ENCODE data around the gene LONRF2.
"Not testable (repeated sequence)": the region's sequence is repeated elsewhere in the genome, so short reads cannot be mapped to it uniquely, and the experiment has no call there.

The LONRF2 gene

DNA sequence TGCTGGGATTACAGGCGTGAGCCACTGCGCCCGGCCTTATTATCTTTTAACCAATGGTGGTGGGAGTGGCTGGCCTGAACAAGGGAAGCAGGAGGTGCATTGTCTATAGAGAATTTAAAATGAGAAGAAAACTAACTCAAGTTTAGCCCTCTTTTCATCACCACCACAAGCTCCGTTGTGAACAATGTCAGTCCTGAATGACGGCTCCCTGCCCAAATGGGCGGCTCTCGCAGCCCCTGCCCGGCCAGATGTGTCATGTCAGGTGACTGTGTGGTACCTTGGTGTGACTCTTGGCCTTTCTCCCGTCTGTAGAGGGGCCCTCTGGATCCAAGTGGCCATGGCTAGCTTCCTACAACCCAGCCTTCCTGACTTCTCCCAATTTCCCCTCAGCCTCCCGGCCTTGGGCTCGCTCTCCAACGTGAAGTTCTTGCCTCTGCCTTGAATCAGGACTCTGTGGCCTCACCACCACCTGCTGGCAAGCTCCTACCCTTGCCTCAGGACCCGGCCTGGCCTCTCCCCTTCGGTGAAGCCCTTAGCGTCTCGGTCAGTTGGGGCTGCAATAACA lies 67.6 kb downstream of the LONRF2 start:
- no peak for DNase-seq (ENCODE audit: low read depth in 3 of 3)

DNA sequence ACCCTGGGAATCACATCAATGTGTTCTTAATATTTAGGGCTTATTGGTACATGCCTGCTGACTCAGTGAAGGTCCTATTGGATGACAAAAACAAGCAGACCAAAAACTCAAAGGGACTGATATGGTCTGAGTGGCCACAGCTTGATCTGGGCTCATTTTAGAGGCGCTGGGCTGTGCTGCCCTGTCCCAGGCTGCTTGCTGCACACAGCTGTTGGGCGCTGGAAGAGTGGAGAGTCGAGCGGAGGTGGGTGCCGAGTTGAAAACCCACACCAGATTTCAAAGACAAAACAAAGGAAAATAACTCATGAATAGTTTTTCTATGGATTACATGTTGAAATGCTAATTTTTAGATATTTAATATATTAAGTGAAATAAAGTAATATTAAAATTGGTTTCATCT lies 68.5 kb downstream of the LONRF2 start:
- no peak for DNase-seq (ENCODE audit: low read depth in 3 of 3)

DNA sequence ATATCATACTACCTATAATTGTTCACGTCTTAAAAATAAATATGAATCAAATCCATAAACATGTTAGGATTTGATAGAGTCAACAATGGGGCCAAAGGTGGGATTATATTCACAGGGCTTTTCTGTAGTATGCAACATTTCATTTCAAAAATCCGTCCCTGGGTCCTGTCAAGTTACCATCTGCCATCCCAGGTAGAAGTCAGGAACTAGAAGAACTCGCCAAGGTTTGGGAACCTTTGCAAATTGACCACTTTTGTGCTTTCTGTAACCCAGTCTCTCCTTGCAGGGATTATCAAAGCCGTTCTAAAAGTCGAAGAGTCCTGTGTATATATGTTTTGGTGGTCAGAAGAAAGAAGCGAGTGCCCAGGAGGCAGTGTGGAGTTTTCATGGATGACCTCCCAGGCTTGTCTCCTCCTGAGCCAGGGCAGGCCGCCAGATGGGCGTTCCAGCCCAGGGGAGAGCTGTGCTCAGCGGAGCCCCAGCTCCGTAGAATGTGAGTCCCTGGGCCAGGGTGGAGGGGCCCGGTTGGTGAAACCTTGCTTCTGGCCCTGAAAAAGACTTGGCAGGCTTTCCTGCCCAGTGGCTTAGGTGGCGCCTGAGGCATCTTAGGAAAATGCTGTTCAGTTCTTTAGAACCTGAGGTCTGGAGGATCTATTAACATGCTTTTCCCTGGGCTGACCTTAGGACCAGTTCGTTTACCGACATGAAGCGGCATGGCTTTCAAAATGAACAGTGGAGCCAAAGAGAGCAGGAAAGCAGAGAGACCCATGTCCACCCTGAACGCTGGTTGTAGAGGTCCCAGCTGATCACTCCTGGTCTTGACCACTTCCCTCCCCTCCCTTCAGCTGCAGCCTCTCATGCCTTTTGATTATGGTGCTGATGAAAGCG lies 69.2 kb downstream of the LONRF2 start:
- no peak for DNase-seq (ENCODE audit: low read depth in 3 of 3)

DNA sequence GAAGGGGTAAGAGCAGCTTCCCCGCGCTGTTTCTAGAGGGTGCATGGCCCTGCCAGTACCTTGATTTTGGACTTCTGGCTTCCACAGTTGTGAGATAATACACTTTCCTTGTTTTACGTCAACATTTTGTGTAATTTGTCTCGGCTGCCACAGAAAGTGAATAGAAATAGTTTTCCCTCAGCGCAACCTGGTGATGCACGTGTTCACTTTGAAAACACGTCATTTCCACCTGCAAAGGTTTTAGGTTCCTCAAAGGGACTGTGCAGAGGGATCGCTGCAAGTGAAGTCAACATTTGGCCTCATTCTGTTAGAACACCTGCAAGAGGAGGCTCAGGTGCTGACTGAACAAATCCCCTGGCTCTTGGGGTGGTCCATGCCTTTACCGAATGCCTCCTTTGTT lies 71.7 kb downstream of the LONRF2 start:
- DNase-seq (ENCODE audit: low read depth in 3 of 3): no peak

DNA sequence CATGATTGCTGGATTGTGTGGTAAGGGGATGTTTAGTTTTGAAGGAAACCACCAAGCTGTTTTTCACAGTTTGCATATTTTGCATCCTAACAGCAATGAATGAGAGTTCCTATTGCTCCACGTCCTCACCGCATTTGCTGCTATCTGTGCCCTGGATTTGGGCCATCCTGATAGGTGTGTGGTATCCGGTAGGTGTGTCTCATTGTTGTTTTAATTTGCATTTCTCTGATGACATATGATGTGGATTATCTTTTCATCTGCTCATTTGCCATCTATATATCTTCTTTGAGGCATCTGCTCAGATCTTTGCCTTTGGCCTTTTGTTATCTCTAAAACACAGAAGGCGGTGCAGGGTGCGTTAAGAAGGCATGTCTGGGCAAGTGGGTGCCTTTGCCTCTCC lies 73.3 kb downstream of the LONRF2 start:
- no peak for DNase-seq (ENCODE audit: low read depth in 3 of 3)

DNA sequence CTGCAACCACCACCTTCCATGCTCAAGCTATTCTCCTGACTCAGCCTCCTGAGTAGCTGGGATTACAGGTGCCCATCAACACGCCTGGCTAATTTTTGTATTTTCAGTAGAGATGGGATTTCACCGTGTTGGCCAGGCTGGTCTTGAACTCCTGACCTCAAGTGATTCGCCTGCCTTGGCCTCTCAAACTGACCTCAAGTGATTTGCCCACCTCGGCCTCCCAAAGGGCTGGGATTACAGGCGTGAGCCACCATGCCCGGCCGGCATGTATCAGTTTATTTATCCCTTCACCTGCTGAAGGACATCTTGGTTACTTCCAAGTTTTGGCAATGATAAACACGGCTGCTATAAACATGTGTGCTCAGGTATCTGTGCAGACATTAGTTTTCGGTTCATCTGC lies 73.7 kb downstream of the LONRF2 start:
- not testable (repeated sequence) for DNase-seq (ENCODE audit: low read depth in 3 of 3)

DNA sequence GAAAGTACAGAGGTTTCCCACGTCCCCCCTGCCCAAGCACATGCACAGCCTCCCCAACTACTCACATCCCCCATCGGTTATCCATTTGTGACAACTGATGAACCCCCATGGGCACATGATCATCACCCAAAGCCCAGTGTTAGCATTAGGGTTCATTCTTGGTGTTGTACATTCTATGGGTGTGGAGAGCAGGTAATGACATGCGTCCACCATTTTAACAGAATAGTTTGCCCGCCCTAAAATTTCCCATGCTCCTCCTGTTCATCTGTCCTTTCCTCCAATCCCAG lies 74.3 kb downstream of the LONRF2 start:
- no peak for DNase-seq (ENCODE audit: low read depth in 3 of 3)

DNA sequence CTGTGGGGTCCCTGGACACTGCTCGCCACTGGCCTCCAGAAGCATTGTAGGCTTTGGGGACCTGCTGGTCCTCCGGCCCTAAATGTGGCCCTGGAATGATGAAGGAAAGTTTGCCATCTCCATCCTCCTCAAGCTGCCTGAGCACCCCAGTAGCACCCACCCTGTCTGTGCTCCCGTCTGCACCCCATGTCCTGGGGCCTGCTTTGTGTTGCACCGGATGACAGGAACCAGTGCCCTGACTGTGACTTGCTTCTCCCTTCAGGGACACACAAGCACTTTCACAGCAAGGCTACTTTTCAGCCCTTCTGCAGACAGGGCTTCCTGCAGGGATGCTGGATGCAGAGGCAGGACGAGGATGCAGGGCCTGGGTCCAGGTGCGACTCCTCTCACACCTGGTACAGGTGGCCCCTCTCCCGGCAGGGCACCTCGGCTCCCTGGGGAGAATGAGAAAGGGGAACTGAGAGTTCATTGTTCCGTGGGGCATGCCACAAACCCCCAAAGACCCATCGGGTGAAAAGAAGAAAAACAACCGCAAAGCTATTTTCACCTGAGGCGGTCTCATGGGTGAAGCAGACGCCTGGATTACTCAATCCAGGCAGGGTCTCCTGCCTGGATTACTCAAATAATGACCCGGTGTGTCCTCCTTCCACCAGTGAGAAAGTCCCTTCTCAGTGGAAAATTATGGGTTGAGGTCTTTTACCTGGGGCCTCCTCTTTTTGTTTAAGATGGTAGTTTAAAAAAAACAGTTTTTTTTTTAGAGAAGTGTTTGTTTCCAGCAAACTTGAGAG lies 74.9 kb downstream of the LONRF2 start:
- DNase-seq (ENCODE audit: low read depth in 3 of 3): no peak

DNA sequence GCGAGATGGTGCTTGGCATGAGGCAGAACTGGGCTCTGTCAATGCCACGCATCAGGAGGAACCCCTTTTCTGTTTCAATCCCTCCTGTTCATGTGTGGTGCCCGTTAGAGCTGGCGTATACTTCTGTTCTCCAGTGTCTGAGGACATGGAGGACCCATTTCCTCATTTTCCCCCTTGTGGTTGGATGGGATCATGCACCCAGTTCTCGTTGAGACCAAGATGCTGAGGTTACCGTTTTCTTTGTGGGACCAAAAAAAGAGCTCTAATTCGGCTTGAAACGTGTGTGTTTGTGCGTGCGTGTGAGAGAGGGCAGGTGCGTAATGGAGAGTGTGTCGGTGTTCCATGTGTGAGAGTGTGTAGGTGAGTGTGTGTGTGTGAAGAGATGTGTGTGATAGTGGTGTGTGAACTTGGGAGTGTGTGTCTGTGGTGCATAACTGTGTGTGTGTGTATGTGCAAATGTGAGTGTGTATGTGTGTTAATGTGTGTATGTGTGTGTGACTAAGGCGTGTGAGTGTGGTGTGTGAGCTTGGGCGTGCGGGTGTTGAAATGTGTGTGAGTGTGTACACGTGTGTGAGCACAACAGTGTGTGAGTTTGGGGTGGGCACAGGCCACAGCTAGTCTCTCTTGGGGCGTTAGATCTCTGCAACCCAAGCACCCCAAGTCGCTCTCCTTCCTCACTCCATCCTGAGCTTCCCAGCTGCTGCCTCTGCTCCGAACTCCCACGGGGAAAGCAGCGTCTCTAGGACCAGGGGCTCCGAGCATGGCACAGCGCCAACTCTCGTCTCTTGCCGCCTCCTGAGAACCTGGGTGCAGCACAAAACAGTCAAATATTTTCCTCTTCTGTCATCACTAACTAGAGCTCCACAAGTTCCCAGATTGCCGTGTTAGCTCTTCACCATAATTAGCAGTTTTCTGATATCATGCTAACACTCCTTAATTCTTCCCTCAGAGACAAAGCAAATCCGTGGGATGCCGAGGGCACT lies 75.8 kb downstream of the LONRF2 start:
- DNase-seq (ENCODE audit: low read depth in 3 of 3): no peak

DNA sequence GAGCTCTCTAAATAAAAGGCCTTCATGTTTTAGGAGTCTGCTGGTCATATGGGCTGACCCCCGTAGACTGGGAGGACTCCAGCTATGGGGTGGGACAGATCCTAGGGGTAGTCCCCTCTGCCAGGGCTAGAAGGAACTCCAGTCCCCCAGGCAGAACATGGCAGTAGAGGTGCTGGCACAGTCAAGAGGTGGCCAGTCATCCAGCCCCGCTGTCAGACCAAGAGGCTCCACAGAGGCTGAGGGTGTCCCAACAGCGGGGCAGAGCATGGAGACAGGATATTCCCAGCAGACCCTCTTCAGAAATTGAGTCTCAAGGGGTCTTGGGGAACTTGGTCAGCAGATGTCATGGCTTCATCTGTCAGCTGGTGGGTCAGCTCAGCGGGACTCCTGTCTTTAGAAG lies 76.6 kb downstream of the LONRF2 start:
- DNase-seq (ENCODE audit: low read depth in 3 of 3): no peak

DNA sequence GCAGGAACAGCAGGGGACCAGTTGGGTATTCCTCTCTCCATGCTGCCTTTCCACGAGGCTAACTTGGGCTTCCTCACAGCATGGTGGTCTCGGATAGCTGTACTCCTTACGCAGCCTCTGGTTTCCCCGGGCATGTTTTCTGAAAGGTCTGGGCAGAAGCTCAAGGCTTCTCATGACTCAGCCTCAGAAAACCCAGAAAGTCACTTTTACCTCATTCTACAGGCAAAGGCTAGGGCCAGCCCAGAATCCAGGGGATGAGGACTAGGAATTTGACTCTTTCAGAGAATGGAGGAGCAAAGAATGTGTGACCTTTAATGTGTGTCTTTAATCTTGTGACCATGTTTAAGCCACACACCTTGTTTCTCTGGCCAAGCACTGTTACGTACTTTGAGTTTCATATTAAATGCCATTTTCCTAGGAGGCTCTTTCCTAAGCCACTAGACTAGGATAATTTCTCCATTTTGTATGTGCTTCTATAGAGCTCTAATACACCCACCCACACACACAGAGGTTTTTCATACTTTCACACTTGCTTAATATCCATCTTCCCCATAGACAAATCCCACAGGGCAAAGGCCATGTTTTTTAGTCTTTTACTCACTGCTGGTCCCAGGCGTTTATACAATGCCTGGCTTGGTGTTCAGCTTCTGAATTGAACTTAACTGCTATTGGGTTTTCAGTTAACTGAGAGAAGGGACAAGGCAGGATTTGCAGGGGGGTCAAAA lies 77.3 kb downstream of the LONRF2 start:
- DNase-seq (ENCODE audit: low read depth in 3 of 3): no peak

DNA sequence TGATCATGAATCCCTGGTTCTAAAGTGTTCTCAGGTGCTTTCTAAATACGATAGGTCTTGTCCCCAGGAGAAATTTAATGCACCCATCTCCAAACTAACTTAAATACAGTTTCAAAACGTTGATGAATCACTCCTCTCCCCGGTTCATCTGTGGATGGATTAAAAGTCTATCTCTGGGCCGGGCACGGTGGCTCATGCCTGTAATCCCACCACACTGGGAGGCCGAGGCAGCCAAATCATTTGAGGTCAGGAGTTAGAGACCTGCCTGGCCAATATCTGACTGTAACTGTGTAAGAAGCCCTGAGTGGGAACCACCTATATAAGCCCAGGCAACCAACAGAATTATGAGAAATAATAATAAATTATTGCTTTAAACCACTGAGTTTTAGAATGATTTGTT lies 78.7 kb downstream of the LONRF2 start:
- no peak for DNase-seq (ENCODE audit: low read depth in 3 of 3)

DNA sequence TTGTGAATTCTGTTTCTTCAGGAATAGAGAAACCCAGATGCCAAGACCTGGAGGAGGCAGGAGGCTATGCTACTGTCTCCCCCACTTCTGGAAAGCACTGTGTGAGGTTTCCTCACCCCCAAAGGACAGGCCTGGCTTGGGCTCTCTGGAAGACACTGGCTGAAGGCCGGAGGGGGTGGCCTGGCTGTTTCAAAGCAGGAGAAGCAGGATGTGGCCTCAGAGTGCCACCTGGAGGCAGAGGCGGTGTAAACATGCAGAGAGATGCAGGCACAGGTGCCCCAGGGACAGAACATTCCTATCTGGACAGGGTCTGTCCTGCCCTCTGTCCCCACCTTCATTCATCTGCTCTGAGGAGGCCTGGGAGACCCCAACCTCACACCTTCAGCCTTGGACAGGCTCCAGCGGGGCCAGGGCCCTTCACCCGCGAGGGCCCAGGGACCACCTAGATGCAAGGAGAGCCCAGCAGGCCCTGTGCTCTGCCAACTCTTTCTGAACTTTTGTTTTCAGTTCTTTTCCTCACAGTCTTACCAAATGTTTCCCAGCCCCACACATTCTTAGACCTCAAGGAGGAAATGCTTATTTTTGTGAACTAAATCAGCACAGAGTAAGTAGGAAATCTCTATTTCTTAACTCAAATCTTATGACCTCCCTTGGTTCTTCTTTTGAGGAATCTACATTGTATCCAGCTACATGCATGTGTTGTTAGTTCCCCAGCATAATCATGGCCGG lies 79.2 kb downstream of the LONRF2 start:
- peak in 1 of 3 experiments; percentile 18 for DNase-seq (ENCODE audit: low read depth in 3 of 3)

DNA sequence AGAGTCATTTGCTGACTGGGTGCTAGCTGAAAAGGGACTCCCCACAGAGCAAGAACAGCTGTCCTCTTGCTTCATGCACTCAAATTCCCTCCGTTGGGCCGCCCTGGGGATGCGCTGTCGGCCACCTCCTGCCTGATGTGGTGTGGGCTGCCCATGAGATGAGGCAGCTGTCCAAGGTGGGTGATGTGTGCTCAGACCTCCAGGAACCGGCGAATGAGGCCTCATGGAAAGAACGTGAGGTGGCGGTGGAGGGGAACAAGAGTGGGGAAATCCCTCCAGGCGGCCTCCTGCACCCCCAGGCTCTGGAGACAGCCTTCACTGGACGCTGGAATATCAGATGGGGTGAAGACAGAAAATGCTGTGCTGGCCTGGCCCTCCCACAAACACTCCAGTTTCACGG lies 79.8 kb downstream of the LONRF2 start:
- no peak for DNase-seq (ENCODE audit: low read depth in 3 of 3)

DNA sequence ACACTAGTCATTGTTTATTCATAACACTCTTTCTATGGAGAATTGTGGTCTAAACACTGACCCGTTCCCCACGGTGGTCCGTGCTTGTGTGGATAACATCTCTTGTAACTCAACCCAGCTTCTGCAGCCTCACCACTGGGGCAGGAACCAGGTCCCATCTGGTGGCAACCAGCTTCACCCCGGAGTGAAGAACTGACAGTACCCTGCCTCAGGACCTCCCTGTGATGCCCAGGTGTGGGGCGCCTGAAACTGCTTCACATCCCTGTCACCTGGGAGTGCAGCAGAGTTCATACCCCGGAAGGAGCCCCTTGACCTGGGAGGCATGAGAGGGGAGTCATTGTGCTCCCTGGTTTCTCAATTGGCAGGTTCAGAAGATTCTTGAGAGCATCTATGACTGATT lies 81.1 kb downstream of the LONRF2 start:
- DNase-seq (ENCODE audit: low read depth in 3 of 3): no peak

DNA sequence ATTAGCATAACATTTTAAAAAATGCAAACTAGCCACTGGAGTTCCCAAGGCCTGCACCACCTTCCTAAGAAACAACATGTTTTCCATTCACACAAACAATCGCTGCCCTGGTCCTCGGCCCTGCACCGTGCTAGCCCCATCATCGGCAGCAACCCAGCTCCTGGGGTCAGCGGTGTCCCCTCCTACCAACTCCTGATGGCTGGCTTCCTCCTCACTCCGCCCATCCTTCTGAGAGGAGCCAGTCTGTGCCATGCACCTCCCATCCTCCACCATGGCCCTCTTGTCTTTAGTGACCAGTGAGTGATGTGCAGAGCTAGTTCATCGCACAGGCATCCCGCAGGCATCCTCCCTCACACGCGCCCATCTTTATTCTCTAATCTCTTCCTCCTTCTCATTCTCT lies 81.9 kb downstream of the LONRF2 start:
- DNase-seq (ENCODE audit: low read depth in 3 of 3): no peak

DNA sequence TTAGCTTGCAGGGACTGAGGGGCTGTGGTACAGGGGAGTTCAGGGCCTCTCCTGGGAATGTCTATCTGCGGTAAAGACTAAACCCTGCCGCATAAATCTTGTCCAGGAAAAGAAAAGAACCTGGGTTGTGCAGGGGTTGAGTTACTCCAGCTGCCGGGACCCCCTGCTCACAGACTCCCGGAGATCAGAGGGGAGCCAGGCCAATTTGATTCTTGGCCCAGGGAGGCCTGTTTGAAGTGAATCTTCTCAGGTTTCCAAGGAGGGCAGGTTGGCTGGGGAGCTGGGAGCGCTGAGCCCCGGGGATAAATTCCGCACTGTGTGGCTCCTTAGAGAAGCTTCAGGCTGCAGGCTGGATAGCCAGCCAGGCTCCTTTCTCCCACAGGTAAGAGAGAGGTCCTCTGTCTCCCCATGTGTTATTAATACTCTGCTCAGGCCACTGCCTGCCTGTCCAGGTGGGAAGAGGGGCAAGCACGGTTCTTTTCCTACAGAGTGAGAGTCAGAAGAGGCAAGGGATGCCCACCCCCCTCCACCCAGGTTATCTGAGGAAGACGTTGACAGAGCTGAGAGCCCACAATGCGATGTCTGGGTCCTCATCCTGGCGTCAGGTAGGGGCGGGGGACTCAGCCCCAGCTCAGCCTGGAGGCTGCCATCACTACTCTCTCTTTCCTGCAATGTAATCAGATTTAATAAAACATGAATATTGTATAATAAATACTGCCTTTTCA lies 82.7 kb downstream of the LONRF2 start:
- DNase-seq (ENCODE audit: low read depth in 3 of 3): no peak

DNA sequence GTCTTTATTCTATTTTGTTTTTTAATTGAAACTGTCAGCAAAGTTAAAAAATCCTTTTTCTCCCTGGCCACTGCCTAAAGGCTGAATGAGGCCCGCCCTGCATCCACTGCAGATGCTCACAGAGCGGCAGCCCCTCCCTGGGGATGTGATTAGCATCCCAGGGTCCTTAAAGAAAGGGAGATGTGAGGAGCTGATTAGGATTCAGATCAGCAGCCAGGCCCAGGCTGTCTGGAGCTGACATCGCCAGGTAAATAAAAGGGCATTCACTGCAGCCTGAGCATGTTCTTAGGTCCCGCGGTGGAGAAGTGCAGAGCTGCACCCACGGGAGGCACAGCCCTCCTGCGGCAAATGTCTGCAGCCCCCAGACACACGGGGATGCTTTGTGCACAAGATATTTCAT lies 83.8 kb downstream of the LONRF2 start:
- no peak for DNase-seq (ENCODE audit: low read depth in 3 of 3)

DNA sequence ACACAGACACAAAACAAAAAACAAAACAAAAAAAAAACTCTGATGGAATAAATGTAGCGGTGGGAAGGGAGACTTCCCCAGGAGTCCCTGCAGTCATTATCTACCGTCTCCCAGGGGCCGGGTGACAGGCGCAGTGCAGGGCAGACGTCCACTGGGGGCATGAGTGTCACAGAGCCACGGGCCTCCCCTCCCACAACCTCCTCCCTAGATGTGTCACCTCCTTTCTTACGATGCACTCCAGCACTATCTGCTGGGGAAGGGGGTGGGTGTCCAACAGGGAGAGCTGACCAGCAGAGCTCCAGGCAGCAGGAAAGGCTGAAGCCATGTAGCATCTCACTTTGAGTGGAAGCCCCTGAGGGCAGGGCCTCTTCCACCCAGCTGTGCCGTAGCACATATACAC lies 84.5 kb downstream of the LONRF2 start:
- no peak for DNase-seq (ENCODE audit: low read depth in 3 of 3)

DNA sequence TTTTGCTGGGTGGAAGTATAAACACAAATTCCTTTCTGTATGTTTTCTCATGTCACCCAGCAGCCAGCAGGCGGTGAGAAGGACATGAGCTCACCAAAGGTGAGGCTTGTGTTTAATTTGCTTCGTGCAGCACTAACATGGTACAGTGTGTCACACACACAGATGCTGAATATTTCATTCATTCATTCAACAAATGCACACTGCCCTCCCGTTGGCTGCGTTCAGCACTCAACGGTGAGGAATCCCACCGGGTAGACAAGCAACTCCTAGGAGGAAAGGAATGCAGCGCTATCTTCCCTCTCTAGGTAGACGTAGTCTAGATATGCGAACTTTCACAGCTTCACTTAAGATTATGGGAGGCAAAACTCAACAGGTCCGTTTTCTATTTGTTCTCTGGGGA lies 85.1 kb downstream of the LONRF2 start:
- DNase-seq (ENCODE audit: low read depth in 3 of 3): no peak

Measured in stimulated activated CD4-positive, alpha-beta T cell treated with anti-CD3 and anti-CD28 coated beads, TNF-alpha, amount 100 ng/mL, for 4 hours (primary cell).